ENCODE data around the gene ZNFX1. TPM values are rescaled to one million over a fixed set of nuclear protein-coding genes. Genes with fewer than 3 reads are reported as not detected.

ZNFX1 gene
- total and polyA plus RNA-seq, 9 of the 15 experiments (the other 6 are each of a cell fraction or from before 2014, with no cell fraction given), result 3.8 to 13.8 (median 10.3) TPM

DNA sequence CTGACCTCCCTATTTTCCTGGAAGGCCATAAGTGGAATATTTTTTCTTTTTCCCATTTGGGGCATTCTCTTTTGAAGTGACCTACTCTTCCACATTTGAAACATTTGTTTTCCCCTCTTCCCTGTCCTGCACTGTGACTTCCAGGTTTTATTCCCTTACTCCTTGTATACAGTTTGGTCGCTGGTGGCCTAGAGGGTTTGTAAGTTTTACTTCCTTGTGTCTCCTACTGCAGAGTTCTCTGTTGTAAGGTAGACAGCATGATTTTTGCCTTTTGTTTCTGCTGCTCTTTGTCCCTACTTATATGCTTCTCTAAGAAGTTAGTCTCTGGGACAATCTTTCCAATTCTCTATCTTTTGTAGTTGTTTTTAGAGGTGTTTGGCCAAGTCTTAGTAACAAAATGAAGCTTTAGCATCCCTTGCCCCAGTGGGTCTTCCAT is 7.4 kb upstream of the ZNFX1 start (continued):
- TF ChIP-seq, protein P1, sequence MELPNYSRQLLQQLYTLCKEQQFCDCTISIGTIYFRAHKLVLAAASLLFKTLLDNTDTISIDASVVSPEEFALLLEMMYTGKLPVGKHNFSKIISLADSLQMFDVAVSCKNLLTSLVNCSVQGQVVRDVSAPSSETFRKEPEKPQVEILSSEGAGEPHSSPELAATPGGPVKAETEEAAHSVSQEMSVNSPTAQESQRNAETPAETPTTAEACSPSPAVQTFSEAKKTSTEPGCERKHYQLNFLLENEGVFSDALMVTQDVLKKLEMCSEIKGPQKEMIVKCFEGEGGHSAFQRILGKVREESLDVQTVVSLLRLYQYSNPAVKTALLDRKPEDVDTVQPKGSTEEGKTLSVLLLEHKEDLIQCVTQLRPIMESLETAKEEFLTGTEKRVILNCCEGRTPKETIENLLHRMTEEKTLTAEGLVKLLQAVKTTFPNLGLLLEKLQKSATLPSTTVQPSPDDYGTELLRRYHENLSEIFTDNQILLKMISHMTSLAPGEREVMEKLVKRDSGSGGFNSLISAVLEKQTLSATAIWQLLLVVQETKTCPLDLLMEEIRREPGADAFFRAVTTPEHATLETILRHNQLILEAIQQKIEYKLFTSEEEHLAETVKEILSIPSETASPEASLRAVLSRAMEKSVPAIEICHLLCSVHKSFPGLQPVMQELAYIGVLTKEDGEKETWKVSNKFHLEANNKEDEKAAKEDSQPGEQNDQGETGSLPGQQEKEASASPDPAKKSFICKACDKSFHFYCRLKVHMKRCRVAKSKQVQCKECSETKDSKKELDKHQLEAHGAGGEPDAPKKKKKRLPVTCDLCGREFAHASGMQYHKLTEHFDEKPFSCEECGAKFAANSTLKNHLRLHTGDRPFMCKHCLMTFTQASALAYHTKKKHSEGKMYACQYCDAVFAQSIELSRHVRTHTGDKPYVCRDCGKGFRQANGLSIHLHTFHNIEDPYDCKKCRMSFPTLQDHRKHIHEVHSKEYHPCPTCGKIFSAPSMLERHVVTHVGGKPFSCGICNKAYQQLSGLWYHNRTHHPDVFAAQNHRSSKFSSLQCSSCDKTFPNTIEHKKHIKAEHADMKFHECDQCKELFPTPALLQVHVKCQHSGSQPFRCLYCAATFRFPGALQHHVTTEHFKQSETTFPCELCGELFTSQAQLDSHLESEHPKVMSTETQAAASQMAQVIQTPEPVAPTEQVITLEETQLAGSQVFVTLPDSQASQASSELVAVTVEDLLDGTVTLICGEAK (IDR thresholded peaks at IDR 0.05), result no peak
- TF ChIP-seq, protein P1 (CRISPR knock-in tag; IDR thresholded peaks at IDR 0.05), result no peak
- TF ChIP-seq SRSF7 (optimal IDR thresholded peaks at IDR 0.05; ENCODE audit: low read depth, low read length), result no peak
- no peak for TF ChIP-seq SRSF9 (IDR thresholded peaks at IDR 0.05; ENCODE audit: borderline replicate concordance, low read depth, low read length)
- no peak for TF ChIP-seq RAD51 (IDR thresholded peaks at IDR 0.05; ENCODE audit: borderline replicate concordance, low read depth)
- 0 out of 2 replicates have a peak, but pooled peaks have one; percentile 12 for TF ChIP-seq BCOR (IDR thresholded peaks at IDR 0.05)
- TF ChIP-seq, protein P2, sequence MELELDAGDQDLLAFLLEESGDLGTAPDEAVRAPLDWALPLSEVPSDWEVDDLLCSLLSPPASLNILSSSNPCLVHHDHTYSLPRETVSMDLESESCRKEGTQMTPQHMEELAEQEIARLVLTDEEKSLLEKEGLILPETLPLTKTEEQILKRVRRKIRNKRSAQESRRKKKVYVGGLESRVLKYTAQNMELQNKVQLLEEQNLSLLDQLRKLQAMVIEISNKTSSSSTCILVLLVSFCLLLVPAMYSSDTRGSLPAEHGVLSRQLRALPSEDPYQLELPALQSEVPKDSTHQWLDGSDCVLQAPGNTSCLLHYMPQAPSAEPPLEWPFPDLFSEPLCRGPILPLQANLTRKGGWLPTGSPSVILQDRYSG (tag; conservative IDR thresholded peaks at IDR 0.05; ENCODE audit: low read depth), result no peak
- no peak for TF ChIP-seq ZNF766 (CRISPR knock-in tag; conservative IDR thresholded peaks at IDR 0.05)
- TF ChIP-seq ZNF79 (CRISPR knock-in tag; IDR thresholded peaks at IDR 0.05; ENCODE audit: low read depth), result no peak
- peak; percentile 2; the same call in 1 of the 2 replicates for TF ChIP-seq POLR2A (conservative IDR thresholded peaks at IDR 0.05)
- TF ChIP-seq NFIC (IDR thresholded peaks at IDR 0.05), result 0 out of 2 replicates have a peak, but pooled peaks have one; percentile 16
- TF ChIP-seq, protein P3, sequence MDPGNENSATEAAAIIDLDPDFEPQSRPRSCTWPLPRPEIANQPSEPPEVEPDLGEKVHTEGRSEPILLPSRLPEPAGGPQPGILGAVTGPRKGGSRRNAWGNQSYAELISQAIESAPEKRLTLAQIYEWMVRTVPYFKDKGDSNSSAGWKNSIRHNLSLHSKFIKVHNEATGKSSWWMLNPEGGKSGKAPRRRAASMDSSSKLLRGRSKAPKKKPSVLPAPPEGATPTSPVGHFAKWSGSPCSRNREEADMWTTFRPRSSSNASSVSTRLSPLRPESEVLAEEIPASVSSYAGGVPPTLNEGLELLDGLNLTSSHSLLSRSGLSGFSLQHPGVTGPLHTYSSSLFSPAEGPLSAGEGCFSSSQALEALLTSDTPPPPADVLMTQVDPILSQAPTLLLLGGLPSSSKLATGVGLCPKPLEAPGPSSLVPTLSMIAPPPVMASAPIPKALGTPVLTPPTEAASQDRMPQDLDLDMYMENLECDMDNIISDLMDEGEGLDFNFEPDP (CRISPR knock-in tag; IDR thresholded peaks at IDR 0.05), result no peak
- no peak for TF ChIP-seq ZNF707 (CRISPR knock-in tag; conservative IDR thresholded peaks at IDR 0.05)
- TF ChIP-seq, protein P4, sequence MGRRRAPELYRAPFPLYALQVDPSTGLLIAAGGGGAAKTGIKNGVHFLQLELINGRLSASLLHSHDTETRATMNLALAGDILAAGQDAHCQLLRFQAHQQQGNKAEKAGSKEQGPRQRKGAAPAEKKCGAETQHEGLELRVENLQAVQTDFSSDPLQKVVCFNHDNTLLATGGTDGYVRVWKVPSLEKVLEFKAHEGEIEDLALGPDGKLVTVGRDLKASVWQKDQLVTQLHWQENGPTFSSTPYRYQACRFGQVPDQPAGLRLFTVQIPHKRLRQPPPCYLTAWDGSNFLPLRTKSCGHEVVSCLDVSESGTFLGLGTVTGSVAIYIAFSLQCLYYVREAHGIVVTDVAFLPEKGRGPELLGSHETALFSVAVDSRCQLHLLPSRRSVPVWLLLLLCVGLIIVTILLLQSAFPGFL (CRISPR knock-in tag; IDR thresholded peaks at IDR 0.05), result no peak
- no peak for TF ChIP-seq HDGF (IDR thresholded peaks at IDR 0.05)
- TF ChIP-seq HMG20B (CRISPR knock-in tag; IDR thresholded peaks at IDR 0.05), result no peak
- no peak for TF ChIP-seq SNIP1 (IDR thresholded peaks at IDR 0.05; ENCODE audit: low read depth)
- no peak for TF ChIP-seq KLF16 (IDR thresholded peaks at IDR 0.05)
